ENCODE measurements around the gene CLNK. TPM values are rescaled to one million over a fixed set of nuclear protein-coding genes. Genes with fewer than 3 reads are reported as not detected.
"Not testable (repeated sequence)": the region's sequence is repeated elsewhere in the genome, so short reads cannot be mapped to it uniquely, and the experiment has no call there.

CLNK gene
- total RNA-seq, 1 experiment from 2014 or later = not detected

GRCh38 chr4:10577508-10578426, 106.8 kb downstream of the CLNK start:
- no peak for DNase-seq (ENCODE audit: low read depth)

DNA sequence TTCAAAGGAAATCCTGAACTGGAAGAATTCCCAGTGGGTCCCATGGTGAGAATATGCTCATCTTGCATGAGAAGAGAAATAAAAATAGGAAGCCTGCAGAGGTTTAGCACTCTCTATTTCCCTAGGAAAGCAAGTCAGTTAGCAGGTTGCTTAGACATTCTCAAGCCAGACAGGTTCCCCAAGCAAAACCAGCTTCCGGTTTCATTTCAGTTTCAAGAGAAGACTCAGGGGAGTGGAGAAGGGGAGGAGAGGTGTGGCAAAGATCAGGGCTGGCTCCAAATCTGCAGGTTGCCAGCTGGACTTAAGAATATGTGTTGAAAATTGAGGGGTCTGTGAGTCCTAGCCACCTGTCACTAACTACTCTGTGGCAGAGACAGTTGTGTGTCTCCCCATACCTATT, 107.5 kb downstream of the CLNK start:
- no peak for DNase-seq (ENCODE audit: low read depth)

- no peak for DNase-seq (ENCODE audit: low read depth)
Measured at GRCh38 chr4:10576236-10576635, 108.3 kb downstream of the CLNK start.

DNA sequence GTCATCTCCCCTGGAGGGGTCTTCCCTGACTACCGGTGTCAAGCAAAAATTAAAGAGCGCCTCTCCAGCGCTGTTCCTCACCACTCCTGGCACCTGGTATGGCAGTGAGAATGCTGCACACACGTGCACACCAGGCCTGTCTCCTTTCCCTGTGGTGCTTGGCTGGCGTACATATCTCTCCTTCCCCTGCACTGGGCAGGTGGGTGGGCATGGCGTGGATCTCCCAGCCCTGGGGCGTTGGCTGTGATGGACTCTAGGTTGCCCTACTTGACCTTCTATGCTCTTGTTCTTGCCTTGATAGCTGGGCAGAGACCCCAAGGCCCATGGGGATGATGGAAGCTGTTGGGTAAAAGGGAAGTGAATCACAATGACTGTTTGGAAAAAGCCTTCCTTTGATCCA, 109.2 kb downstream of the CLNK start:
- DNase-seq (ENCODE audit: low read depth) = no peak

DNA sequence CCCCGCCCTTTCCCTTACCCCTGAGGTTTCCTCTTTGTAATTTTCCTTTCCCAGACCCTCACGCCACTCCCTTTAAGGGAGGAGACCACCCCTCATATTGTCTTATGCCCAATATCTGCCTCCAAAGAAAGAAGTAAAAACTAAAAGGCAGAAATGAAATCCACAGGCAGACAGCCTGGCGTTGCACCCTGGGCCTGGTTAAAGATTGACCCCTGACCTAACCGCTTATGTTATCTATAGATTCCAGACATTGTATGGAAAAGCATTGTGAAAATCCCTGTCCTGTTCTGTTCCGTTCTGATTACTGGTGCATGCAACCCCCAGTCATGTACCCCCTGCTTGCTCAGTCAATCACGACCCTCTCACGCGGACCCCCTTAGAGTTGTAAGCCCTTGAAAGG, 110.0 kb downstream of the CLNK start:
- not testable (repeated sequence) for DNase-seq (ENCODE audit: low read depth)

DNA sequence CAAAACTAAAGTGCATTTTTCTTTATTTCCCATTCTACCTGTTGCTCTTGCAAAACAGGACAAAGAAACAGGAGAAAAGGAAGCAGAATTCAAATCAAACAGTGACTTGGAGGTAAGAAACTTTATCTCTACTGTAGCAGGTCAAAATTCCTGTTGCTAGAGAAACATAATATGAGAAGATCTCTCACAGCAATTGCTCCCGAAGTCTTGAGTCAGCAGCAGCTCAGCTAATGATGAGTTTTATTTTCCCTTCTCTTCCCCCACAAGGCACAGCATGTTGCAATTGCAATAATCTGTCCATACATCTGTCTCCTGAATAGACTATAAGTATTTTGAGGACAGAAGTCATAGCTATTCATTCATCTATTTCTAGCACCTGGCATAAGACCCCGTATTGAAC, 112.7 kb downstream of the CLNK start:
- DNase-seq (ENCODE audit: low read depth) = no peak

DNA sequence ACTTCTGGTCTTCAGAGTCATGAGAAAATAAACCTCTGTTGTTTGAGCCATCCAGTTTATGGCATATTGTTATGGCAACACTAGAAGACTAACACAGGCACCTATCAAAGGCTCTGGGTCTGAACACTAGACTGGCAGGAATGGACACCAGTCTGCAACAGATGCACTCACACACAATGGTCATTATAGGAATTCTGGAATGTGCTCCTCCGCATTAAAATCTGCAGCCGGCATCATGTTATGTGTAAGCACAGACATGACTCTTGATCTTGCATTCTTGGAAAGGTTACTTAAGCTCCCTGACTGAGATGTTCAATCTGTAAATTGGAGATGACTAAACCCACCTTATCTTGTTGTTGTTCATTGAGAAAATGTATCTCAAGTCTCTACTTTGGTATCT, 115.1 kb downstream of the CLNK start:
- DNase-seq (ENCODE audit: low read depth) = no peak

DNA sequence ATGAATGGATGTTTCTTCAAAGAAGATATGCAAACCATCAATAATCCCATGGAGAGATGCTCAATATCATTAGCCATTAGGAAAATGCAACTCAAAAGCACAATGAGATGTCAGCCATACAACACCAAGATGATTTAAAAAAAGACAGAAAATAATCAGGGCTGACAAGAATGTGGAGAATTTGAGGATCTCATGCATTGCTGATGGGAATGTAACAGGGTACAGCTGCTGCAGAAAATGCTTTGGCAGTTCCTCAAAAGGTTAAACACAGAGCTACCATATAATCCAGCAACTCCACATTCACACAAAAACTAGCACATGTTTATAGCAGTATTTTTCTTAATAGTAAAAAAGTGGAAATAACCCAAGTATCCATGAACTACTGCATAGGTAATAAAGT, 116.8 kb downstream of the CLNK start:
- no peak for DNase-seq (ENCODE audit: low read depth)

DNA sequence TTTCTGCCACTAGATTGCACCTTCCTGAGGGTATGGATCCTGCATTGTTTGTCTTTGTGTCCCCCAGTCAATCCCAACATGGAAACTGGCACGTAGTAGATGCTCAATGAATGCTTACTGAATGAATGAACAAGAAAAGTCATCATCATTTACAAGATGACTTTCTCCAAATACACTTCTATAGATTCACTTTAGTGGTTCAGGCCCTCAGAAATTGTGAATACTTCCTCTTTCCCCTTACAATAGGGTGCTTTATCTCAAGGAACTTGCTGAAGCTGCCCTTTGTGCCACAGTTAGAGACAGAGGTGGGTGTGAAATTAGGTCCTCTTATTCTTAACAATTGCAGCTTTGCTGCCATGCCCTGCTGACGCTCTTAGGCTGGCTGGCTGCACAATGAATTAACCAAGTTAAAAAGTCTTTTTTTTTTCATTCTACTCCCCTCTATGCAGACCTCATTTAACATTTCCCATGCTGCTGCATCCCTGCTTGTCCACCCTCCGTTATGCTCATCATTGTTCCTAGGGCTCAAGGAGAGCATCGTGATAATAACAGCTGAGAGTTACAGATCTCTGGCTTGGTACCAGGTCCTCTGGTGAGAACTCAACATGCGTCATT, 119.3 kb downstream of the CLNK start:
- no peak for DNase-seq (ENCODE audit: low read depth)

DNA sequence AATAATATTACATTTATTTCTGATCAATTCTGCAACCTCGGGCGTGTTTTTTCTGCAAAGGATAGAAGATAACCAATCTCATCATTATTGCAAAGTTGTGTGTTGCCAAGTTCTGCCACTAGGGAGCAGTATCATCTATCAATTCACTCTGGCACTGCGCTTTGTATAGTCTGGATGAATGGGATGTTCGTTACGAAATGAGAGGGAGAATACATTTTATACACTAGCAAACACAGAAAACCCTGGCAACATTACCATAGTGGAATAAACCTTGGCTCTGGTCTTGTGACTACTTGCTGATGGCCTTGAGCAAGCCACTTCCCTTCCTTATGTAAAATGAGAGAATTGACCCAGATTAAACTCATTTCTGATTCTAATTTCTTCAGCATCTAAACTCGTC, 129.9 kb downstream of the CLNK start:
- peak; percentile 33 for DNase-seq (ENCODE audit: low read depth)

DNA sequence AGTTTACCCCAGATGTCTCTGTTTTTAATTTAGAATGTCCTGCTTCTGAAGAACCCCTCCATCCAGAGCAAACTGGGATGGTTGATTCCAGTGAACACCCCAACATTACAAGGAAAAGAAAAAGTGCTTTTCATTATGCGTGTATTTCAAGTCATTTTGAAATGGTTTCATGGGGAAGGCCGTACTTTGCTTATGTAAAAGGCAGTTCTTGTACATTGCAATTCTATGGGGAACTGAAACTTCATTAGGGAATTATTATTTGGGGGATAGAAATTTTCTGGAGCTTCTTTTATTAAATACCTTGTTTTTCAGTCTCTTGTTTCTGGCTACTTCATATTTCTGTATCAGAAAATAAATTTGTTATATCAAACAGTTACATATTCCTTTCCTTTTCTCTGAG, 130.4 kb downstream of the CLNK start:
- DNase-seq (ENCODE audit: low read depth) = no peak

DNA sequence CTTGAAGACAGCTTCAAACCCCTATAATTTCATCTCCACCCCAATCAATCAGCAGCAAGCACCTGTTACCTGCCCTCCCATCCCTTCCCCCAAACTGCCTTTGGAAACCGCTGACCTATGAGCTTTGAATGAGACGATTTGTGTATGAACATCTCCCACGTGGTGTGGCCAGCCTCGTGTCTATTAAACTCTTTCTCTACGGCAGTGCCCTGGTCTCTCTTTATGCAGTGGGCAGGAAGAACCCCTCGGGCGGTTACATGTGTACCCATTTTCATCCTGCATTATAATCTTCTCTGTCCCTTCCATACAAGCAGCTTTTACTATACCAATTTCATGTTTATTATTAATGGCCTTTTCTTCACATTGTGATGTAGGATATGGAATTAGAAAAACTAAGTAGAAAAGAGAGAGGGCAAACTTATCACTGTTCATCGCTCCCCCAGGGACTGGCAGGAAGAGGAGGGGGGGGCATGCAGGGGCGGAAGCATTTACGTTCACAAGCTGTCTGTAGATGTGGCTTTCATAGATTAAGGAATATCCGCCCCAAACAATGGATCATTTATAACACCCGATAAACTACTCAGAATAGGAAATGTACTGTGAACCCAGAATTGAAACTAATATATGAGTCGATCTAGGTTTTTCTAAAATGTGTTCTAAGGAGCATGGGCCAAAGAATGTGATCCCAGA, 131.8 kb downstream of the CLNK start:
- DNase-seq (ENCODE audit: low read depth) = no peak

DNA sequence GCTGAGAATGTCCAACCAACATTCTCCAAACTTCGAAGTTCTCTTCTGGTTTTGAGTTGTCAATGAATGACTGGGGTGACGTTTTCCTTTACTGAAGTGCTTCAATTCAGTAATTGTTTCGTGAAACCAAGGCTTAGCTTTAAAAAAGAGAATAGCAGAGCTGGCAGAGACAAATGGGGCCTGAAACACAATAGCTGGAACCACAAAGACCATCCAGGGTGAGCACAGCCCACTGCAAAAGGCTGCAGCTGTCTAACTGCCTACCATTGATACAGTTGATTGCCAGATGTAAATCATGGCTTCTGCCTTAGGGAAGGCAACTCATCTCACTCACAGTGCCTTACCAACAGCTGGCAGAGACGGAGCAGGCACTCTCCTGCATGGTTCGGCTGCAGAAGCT, 148.7 kb downstream of the CLNK start:
- no peak for DNase-seq (ENCODE audit: low read depth)

DNA sequence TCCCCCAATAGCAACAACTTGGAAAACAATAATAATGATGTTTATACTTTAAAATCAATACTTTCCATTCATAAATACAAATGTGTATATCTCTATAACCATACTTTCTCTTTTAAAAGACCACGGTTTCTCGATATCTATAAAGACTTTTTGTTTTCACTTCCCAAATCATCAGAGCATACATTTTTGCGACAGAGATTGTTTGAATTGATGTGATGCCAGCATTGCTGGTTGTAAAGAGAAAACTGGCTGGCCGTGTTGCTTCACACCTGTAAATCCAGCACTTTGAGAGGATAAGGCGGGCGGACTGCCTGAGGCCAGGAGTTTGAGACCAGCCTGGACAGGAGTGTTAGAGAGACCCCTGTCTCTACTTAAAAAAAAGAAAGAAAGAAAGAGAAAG, 149.7 kb downstream of the CLNK start:
- no peak for DNase-seq (ENCODE audit: low read depth)

GRCh38 chr4:10532155-10532554, 152.4 kb downstream of the CLNK start:
- no peak for DNase-seq (ENCODE audit: low read depth)

- DNase-seq (ENCODE audit: low read depth) = peak; percentile 42
Measured at GRCh38 chr4:10530137-10530786, 154.3 kb downstream of the CLNK start.

DNA sequence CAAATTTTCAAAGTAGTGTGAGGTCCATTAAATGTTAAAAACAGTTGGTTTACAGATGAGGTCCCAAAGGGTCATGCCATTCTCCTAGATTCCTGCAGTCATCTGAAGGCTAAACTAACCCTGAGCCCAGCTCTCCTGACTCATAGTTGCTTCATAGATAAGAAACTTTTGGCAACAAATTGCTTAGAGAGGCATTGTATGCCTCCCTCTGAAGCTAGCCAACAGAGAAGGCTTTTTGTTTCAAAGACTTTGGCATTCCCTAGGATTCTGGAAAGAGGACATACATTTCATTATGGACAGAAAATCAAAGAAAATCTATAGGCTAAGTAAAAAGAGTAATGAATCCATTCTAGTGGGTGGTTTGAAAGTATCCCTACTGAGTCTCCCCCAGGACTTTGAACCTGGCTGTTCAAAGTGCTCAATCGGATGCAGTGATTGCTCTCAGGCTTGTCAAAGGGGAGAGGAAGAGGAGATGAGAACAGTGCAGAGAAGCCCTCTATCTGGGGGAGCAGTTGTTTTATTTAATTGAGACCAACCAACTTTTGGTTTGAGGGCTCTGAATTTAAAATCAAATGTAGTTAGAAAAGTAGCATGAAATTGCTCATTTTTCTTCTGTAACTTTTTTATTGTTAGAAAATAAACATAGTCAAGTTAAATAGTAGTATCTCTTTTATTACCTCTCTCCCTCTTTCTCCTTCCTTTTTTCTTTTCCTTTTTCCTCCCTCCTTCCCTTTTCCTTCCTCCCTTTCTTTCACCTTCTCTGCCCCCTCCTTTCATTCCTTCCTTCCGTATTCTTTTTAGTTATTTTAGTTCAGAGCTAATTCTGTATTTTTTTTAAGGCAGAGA, 155.1 kb downstream of the CLNK start:
- peak; percentile 19 for DNase-seq (ENCODE audit: low read depth)

DNA sequence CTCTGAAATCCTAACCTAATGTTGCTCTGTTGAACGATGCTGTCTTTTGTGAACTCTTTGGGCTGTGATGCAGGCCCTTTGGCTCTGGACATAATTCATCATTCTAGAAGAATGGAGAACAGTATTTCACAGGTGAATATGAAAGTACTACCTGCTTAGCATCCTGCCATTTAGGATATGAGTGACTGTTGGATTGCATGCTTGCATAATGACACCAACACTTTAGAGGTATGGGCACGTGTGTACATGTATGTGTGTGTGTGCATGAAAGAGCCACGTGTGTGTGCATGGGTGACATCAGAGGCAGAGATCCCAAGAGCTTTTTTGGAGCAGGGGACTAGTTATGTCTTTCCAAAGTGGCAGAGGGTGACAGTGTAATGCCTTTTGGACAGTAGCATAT, 157.1 kb downstream of the CLNK start:
- DNase-seq (ENCODE audit: low read depth) = no peak

DNA sequence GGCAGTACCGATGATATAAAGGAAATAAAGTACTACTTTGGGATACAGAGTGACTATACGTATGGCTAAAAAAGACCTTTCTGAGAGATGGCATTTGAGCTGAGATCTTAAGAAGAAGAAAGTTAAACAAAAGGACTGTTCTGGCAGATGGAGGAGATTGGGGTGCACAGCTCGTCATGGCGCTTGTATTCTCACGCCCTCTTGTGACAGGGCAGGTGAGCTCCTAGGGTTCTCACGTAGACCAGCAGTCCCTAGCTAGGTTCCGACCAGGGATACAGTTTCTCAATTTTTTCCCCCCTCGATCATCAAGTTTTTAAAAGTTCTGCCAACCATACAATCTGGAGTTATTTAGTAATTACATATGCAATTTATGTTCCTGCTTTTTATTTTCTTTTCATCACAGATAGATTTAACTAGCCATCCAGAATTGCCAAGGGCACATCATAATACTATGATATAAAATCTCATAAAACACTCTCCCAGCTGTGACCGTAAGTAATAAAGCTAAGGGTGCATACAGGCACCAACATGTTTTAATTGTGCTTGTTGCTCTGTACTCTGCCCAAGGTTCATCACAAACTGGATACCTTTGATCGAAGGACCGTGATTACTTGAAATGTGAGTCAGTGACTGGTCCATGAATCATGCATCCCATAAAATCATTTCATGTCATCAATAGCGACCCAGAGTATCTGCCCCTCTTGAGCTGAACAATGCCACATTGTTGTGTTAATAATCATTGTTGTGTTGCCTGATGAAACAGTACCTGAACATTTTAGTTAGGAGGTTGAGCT, 157.9 kb downstream of the CLNK start:
- peak; percentile 14 for DNase-seq (ENCODE audit: low read depth)

DNA sequence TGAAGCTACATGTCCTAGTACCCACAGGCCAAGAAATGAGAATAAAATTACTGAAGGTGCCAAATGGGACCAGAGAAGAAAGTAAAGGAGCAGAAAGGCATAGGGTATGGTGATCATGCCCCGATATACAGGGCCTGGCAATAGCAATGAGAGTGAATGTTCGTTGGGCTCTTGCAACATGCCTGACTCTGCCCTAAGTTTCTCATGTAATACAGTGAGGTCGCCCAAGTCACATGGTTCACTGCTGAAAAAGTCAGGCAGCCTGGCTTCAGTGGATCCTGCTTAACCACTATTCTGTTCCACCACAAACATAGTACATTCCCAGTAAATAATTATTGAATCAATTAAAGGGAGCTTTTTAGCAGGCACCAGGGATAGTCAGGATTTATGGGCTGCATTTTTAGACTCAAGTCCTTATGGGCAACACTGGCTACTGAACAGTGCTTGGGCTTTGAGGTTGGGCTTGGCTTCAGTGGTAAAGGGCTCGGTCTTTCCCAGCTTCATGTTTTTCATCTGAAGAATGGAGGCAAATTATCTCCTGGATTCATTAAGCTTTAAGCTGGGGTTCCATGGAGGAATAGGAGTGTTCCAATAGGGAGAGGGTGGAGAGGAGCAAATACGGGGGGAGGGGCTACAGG, 160.3 kb downstream of the CLNK start:
- no peak for DNase-seq (ENCODE audit: low read depth)
